ENCODE results near the gene ELN.

ELN gene

DNA sequence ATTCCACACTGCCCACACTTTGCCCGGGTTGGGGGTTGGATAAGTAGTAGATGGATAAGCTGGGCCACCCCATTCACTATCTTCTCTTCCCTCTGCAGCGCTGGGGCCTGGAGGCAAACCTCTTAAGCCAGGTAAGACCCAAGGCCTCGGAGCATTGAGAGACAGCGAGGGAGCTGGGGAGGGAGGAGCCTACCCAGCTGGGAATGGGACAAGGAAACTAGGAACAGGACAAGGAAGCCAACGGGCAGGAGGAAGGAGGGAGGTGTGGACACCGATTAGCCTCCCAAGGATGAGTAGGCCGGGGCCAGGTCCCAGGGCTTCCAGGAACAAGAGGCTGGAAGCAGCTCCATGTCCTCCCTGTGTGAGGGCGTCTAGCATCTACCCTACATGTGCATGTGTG is 9.6 kb downstream of the ELN start:
- ChIA-PET CTCF (interaction anchor here (0.8 to 6.9 kb wide), 3 partner anchors 8 to 59 kb away, joined by 3 to 52 read pairs (median 3); partner anchors contain the start of gene ELN), POLR2A (no interaction called here)
- TF ChIP-seq, protein P1, sequence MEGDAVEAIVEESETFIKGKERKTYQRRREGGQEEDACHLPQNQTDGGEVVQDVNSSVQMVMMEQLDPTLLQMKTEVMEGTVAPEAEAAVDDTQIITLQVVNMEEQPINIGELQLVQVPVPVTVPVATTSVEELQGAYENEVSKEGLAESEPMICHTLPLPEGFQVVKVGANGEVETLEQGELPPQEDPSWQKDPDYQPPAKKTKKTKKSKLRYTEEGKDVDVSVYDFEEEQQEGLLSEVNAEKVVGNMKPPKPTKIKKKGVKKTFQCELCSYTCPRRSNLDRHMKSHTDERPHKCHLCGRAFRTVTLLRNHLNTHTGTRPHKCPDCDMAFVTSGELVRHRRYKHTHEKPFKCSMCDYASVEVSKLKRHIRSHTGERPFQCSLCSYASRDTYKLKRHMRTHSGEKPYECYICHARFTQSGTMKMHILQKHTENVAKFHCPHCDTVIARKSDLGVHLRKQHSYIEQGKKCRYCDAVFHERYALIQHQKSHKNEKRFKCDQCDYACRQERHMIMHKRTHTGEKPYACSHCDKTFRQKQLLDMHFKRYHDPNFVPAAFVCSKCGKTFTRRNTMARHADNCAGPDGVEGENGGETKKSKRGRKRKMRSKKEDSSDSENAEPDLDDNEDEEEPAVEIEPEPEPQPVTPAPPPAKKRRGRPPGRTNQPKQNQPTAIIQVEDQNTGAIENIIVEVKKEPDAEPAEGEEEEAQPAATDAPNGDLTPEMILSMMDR (IDR thresholded peaks at IDR 0.05; ENCODE audit: control extremely low read depth, extremely low read depth, low read depth, missing control alignments): no peak
- no peak for DNase-seq (ENCODE audit: extremely low spot score)

GRCh38 chr7:74038194-74038961 is 10.4 kb downstream of the ELN start:
- ChIA-PET CTCF (interaction anchor here (1.4 to 6.9 kb wide), 3 partner anchors 9 to 30 kb away, joined by 3 to 52 read pairs (median 4); partner anchors contain the start of gene ELN), POLR2A (no interaction called here)
- DNase-seq (ENCODE audit: extremely low spot score): no peak
- TF ChIP-seq, protein P1 (IDR thresholded peaks at IDR 0.05; ENCODE audit: control extremely low read depth, extremely low read depth, low read depth, missing control alignments): no peak

GRCh38 chr7:74039337-74039736 is 11.4 kb downstream of the ELN start:
- POLR2A ChIA-PET: no interaction called here
- TF ChIP-seq, protein P1 (IDR thresholded peaks at IDR 0.05; ENCODE audit: control extremely low read depth, extremely low read depth, low read depth, missing control alignments): no peak
- DNase-seq (ENCODE audit: extremely low spot score): no peak
- CTCF ChIA-PET: interaction anchor here (0.6 to 6.9 kb wide), 3 partner anchors 13 to 146 kb away, joined by 3 to 52 read pairs (median 4); partner anchors contain the start of gene ELN

DNA sequence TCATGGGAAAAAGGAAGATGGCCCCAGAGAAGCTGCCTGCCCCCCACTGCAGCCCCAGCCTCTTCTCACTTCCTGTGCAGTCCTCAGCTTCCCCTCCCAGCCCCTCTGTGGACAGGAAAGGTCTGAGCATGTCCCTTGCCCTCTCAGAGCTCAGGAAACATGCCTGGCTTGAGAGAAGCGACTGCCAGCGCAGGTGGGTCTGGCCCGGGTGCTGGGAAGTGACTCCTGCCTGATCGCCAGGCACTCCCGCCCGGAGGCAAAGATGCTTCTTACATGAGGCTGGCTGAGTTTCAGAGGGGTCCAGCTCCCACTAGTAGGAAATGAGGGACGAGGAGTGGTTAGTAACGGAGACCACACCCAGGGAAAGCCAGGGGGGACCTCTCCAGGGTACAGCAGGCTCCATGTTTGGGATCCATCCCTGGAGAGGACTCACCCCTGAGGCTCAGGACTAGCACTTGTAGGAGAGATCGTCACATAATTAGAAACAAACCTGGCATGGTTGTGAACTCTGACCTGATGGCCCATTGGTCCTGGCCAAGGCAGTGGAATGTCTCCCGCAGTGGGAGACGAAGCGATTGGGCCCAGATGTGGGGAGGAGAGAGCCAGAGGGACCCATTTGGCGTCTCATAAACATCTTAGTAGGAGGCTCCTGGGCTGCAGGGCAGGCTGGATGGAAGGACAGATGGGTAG is 12.3 kb downstream of the ELN start:
- ChIA-PET CTCF (interaction anchor here (6.9 kb wide), 1 partner anchor 14 kb away, joined by 52 read pairs; the partner anchor contains the start of gene ELN), POLR2A (no interaction called here)
- TF ChIP-seq, protein P1 (IDR thresholded peaks at IDR 0.05; ENCODE audit: control extremely low read depth, extremely low read depth, low read depth, missing control alignments): no peak
- no peak for DNase-seq (ENCODE audit: extremely low spot score)

GRCh38 chr7:74040791-74041520 is 13.0 kb downstream of the ELN start:
- DNase-seq (ENCODE audit: extremely low spot score): no peak
- POLR2A ChIA-PET: no interaction called here
- CTCF ChIA-PET: interaction anchor here (1.2 kb wide), 1 partner anchor 15 kb away, joined by 8 read pairs; no protein-coding TSS in a partner anchor
- TF ChIP-seq, protein P1 (IDR thresholded peaks at IDR 0.05; ENCODE audit: control extremely low read depth, extremely low read depth, low read depth, missing control alignments): no peak
